Measurements from ENCODE around the gene ABI3BP. TPM values are rescaled to one million over a fixed set of nuclear protein-coding genes. Genes with fewer than 3 reads are reported as not detected.

Gene ABI3BP
- total RNA-seq, 2 experiments from 2014 or later, result not detected

DNA sequence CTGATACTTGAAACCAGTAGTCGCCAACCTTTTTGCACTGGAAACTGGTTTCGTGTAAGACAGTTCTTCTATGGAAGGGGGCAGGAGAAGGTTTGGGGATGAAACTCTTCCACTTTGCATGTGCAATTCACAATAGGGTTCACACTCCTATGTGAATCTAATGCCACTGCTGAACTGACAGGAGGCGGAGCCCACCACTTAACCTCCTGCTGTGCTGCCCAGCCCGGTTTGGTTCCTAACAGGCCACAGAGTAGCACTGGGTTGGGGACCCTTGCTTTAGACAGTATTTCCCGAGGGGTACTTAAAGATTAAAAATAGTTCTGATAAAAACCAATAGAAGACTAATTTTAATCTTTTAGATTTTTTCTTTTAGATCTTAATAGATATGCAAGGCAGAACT is 272.8 kb downstream of the ABI3BP start:
- TF ChIP-seq, protein P1, sequence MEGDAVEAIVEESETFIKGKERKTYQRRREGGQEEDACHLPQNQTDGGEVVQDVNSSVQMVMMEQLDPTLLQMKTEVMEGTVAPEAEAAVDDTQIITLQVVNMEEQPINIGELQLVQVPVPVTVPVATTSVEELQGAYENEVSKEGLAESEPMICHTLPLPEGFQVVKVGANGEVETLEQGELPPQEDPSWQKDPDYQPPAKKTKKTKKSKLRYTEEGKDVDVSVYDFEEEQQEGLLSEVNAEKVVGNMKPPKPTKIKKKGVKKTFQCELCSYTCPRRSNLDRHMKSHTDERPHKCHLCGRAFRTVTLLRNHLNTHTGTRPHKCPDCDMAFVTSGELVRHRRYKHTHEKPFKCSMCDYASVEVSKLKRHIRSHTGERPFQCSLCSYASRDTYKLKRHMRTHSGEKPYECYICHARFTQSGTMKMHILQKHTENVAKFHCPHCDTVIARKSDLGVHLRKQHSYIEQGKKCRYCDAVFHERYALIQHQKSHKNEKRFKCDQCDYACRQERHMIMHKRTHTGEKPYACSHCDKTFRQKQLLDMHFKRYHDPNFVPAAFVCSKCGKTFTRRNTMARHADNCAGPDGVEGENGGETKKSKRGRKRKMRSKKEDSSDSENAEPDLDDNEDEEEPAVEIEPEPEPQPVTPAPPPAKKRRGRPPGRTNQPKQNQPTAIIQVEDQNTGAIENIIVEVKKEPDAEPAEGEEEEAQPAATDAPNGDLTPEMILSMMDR (IDR thresholded peaks at IDR 0.05), result no peak
- peaks cover 30% of the 10 kb centered on the region for H3K4me1 Mint-ChIP-seq (ENCODE audit: low read depth)
- no peak overlapping the region for H3K4me3 Mint-ChIP-seq
- H3K27ac Mint-ChIP-seq, result no peak overlapping the region
- peaks cover 75% of the 10 kb centered on the region for H3K36me3 Mint-ChIP-seq (ENCODE audit: low read depth)
- no peaks in the 10 kb centered on the region for H3K27me3 Mint-ChIP-seq
- intact Hi-C loops (cut with micrococcal nuclease), result no loop called here
- ChIA-PET POLR2A (no interaction called here), CTCF (interaction anchor here (0.8 to 7.1 kb wide), 2 partner anchors 10 to 67 kb away, joined by 3 to 33 read pairs; partner anchors contain the start of gene TFG)
- no peaks in the 10 kb centered on the region for H3K9me3 Mint-ChIP-seq
- ATAC-seq, result no peak
- no peak for DNase-seq

DNA sequence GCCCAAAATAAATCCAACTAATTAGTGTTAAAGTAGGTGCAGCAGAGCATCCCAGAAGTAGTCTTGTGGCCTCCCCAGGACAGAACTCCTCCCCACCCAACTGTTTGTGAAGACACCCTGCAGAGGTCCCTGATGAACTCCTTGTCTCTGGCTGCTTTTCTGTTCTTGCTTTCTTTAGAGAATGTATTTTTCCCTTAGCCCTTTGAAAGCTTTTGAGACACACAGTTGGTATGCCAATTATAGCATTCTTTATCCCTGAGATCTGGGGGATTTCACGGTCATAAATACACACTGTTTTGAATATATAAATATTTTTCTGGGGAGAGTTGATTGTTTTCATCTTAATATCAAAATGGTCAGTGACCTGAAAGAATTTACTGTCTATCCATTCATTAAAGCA is 274.1 kb downstream of the ABI3BP start:
- CTCF ChIA-PET, result interaction anchor here (1.3 to 7.1 kb wide), 2 partner anchors 8 to 22 kb away, joined by 4 to 33 read pairs; partner anchors contain the start of gene TFG
- Mint-ChIP-seq H3K4me3 (no peak overlapping the region), H3K27ac (no peak overlapping the region), H3K27me3 (no peaks in the 10 kb centered on the region), H3K4me1 (ENCODE audit: low read depth) (peaks cover 36% of the 10 kb centered on the region), H3K9me3 (no peaks in the 10 kb centered on the region), H3K36me3 (ENCODE audit: low read depth) (peaks cover 72% of the 10 kb centered on the region)
- TF ChIP-seq, protein P1 (IDR thresholded peaks at IDR 0.05), result no peak
- ATAC-seq (no peak), DNase-seq (no peak)
- intact Hi-C loops (cut with micrococcal nuclease), result loop anchor here (5.0 kb wide), 2 partner anchors 67 to 92 kb away; no protein-coding TSS in a partner anchor
- POLR2A ChIA-PET, result interaction anchor here (1.1 kb wide), 1 partner anchor 9 kb away, joined by 3 read pairs; no protein-coding TSS in a partner anchor

DNA sequence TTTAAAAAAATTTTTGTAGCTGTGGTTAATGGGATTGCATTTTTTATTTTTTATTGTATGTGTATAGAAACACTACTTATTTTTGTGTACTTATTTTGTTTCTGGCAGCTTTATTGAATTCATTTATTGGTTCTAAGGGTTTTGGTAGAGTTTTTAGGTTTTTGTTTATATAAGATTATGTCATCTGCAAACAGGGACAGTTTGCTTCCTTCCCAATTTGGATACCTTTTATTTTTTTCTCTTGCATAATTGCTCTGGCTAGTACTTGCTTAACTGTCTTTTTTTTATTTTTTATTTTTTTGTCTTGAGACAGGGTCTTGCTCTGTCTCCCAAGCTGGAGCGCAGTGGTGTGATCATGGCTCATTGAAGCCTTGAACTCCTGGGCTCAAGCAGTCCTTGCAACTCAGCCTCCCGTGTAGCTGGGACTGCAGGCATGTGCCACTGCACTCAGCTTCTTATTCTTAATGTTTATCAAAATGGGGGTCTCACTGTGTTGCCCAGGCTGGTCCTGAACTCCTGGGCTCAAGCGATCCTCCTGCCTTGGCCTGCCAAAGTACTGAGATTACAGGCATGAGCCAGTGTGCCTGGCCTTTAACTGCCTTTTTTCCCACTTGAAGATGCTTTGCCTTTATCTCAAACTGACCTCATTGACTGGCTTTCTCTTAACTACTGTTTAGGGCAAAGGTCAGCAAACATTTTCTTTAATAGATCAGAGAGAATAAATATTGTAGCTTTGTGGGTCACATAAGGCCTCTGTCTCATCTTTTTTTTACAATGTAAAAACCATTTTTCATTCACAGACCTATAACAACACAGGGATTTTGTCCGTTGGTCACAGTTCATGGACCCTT is 275.4 kb downstream of the ABI3BP start:
- DNase-seq (no peak), ATAC-seq (no peak)
- Mint-ChIP-seq H3K4me1 (ENCODE audit: low read depth) (peaks cover 44% of the 10 kb centered on the region), H3K9me3 (no peaks in the 10 kb centered on the region), H3K27ac (no peak overlapping the region), H3K36me3 (ENCODE audit: low read depth) (peaks cover 73% of the 10 kb centered on the region), H3K4me3 (no peak overlapping the region), H3K27me3 (no peaks in the 10 kb centered on the region)
- CTCF ChIA-PET, result interaction anchor here (1.3 to 7.1 kb wide), 5 partner anchors 7 to 83 kb away, joined by 4 to 33 read pairs (median 4); partner anchors contain the start of gene TFG
- POLR2A ChIA-PET, result interaction anchor here (1.0 to 1.5 kb wide), 2 partner anchors 8 to 18 kb away, joined by 5 to 6 read pairs; partner anchors contain the start of gene TFG
- TF ChIP-seq, protein P1 (IDR thresholded peaks at IDR 0.05), result no peak
- intact Hi-C loops (cut with micrococcal nuclease), result loop anchor here (5.0 kb wide), 2 partner anchors 66 to 91 kb away; no protein-coding TSS in a partner anchor

DNA sequence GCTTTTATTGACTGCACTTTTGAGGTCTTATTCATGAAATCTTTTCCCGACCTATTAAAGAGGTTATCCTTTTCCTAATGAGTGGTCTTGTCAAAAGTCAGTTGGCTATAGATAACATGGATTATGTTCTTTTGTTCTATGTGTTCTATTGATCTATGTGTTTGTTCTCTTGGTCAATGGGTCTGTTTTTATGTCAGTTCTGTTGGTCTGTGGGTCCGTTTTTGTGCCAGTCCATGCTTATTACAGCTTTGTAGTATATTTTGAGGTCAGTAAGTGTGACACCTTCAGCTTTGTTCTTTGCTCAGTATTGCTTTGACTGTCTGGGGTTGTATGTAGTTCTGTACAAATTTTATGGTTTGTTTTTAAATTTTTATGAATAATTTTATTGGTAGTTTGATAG is 276.2 kb downstream of the ABI3BP start:
- ChIA-PET CTCF (interaction anchor here (1.4 to 1.7 kb wide), 3 partner anchors 9 to 83 kb away, joined by 4 to 8 read pairs (median 4); no protein-coding TSS in a partner anchor), POLR2A (interaction anchor here (0.5 to 1.0 kb wide), 2 partner anchors 19 to 232 kb away, joined by 3 to 5 read pairs; no protein-coding TSS in a partner anchor)
- Mint-ChIP-seq H3K36me3 (ENCODE audit: low read depth) (peaks cover 73% of the 10 kb centered on the region), H3K4me3 (no peak overlapping the region), H3K4me1 (ENCODE audit: low read depth) (peaks cover 52% of the 10 kb centered on the region), H3K27me3 (no peaks in the 10 kb centered on the region), H3K9me3 (no peaks in the 10 kb centered on the region), H3K27ac (peak overlapping the region; percentile 51)
- DNase-seq, result no peak
- intact Hi-C loops (cut with micrococcal nuclease), result loop anchor here (5.0 kb wide), 2 partner anchors 65 to 90 kb away; no protein-coding TSS in a partner anchor
- ATAC-seq, result no peak
- TF ChIP-seq, protein P1 (IDR thresholded peaks at IDR 0.05), result no peak
